Prostate gland (tissue), 2 donors: ENCODE measurements around the gene SLC35B1. TPM values are rescaled to one million over a fixed set of nuclear protein-coding genes. Genes with fewer than 3 reads are reported as not detected.

Source experiments
- DNase-seq: peaks from one replicate; pipeline ENCODE4 v3.0.0-alpha.2; 2019; ENCODE audit warnings: low spot score
- H3K27ac ChIP-seq, 2 donors: fragments of 200-600 bp; sonication (generic); 2 replicates each; pipeline ENCODE4 v1.5.1; 2017 to 2019
- H3K27me3 ChIP-seq: fragments of 200-600 bp; sonication (generic); replicated peaks from 2 replicates; pipeline ENCODE4 v1.5.1; 2019; ENCODE audit not compliant: insufficient read depth
- H3K36me3 ChIP-seq, 2 donors: fragments of 200-600 bp; sonication (generic); 1 replicate in 1 of 2; 2 replicates in 1 of 2; pipeline versions ENCODE4 v1.5.1 to v1.8.1; 2017 to 2019
- H3K4me1 ChIP-seq: fragments of 200-600 bp; sonication (generic); replicated peaks from 2 replicates; pipeline ENCODE4 v1.5.1; 2019
- H3K4me3 ChIP-seq, 2 donors: fragments of 200-600 bp; sonication (generic); 2 replicates each; pipeline ENCODE4 v1.5.1; 2017 to 2019
- H3K9me3 ChIP-seq: fragments of 200-600 bp; sonication (generic); 2 replicates; pipeline ENCODE4 v1.5.1; 2017
- CTCF ChIP-seq, 4 experiments: fragments of 200-600 bp in 2 of 4; fragments of 450-650 bp in 2 of 4; sonication (generic) in 2 of 4; IDR thresholded peaks; 1 replicate in 3 of 4; 2 replicates in 1 of 4; pipeline ENCODE4 v1.5.1; 2016 to 2019; ENCODE audit warnings: antibody characterized with exemption in 4 of 4, mild to moderate bottlenecking in 2 of 4, moderate library complexity in 2 of 4
- POLR2A ChIP-seq: fragments of 450-650 bp; IDR thresholded peaks from one replicate; pipeline ENCODE4 v1.6.1; 2016; ENCODE audit warnings: antibody characterized with exemption, mild to moderate bottlenecking
- POLR2AphosphoS5 ChIP-seq: sonication (generic); formaldehyde crosslinking; IDR thresholded peaks from one replicate; pipeline ENCODE4 v1.6.1; 2017; ENCODE audit warnings: antibody characterized with exemption
- WGBS: methylation state at CpG from one replicate; pipeline ENCODE4 v1.1.5; 2018; 5-methylcytosine and 5-hydroxymethylcytosine counted together
- intact Hi-C: fragments of 100-400 bp; cut with DNase I; formaldehyde crosslinking; loops from one replicate; pipeline ENCODE4 v1.14.2; 2022
- total RNA-seq, 2 donors: library from RNA; depleted of rRNA; stranded (reverse); fragments of >200 nt; gene quantifications; one replicate each; pipeline ENCODE4 v1.1.0, GENCODE V29; 2016

Gene SLC35B1
- total RNA-seq, 2 donors from 2014 or later, result 31.0 to 81.0 TPM

DNA sequence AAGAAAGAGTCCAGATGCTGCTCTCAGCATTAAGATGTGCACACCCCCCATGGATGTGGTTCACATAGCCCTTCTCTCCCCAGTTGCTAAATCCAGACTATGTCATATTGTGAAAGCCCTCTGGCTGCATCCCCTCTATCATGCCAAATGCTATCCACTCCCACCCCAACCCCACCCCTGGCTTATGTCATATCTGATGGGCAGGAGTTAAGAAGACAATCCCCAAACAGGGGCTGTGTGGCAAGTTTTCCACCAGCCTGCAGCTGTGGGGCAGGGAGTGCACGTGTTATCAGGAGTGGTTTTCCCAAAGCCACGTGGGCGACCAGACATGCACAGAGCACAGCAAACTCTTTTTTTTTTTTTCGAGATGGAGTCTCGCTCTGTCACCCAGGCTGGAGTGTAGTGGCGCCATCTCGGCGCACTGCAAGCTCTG is 46.2 kb upstream of the SLC35B1 start:
- Histone ChIP-seq H3K4me3 (no peak overlapping the region), H3K27ac (no peak overlapping the region), H3K4me1 (no peaks in the 10 kb centered on the region), H3K27me3 (no peaks in the 10 kb centered on the region), H3K9me3 (no peaks in the 10 kb centered on the region), H3K36me3 (no peaks in the 10 kb centered on the region)
- DNase-seq, result no peak
- intact Hi-C loops, result no loop called here
- TF ChIP-seq CTCF (IDR thresholded peaks at IDR 0.05) (no peak), POLR2A (no peak), POLR2AphosphoS5 (no peak)
- WGBS, result 67% methylated on average over 8 of the region's 8 CpGs

DNA sequence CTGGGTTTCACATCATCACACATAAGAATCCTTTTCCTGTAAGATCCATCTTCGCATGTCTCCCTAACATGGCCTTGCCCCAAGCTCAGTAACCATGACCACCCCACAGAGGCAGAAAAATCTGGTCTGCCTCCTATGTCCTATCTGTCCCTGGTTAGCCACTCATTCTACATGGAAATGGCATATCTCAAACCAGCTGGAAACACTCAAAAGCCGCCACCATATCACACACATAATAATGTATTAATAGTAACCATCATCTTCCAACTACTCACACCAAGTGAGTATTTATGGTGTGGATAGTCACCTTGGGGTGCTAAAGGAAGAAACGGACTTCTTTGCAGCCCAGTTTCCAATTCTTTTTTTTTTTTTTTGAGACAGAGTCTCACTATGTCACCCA is 44.7 kb upstream of the SLC35B1 start:
- Histone ChIP-seq H3K36me3 (no peaks in the 10 kb centered on the region), H3K9me3 (no peaks in the 10 kb centered on the region), H3K4me1 (no peaks in the 10 kb centered on the region), H3K27ac (no peak overlapping the region), H3K27me3 (no peaks in the 10 kb centered on the region), H3K4me3 (no peak overlapping the region)
- DNase-seq, result no peak
- intact Hi-C loops, result no loop called here
- TF ChIP-seq POLR2AphosphoS5 (no peak), CTCF (IDR thresholded peaks at IDR 0.05) (no peak), POLR2A (no peak)
- WGBS, result 89% methylated on average over 3 of the region's 3 CpGs

GRCh38 chr17:49749730-49750129 is 42.0 kb upstream of the SLC35B1 start:
- Histone ChIP-seq H3K4me1 (no peaks in the 10 kb centered on the region), H3K27ac (no peak overlapping the region), H3K4me3 (no peak overlapping the region), H3K27me3 (no peaks in the 10 kb centered on the region), H3K9me3 (no peaks in the 10 kb centered on the region), H3K36me3 (no peaks in the 10 kb centered on the region)
- intact Hi-C loops, result no loop called here
- no peak for DNase-seq
- TF ChIP-seq POLR2A (no peak), CTCF (IDR thresholded peaks at IDR 0.05) (no peak), POLR2AphosphoS5 (no peak)
- WGBS, result 86% methylated on average over 3 of the region's 3 CpGs

- Histone ChIP-seq H3K36me3 (no peaks in the 10 kb centered on the region), H3K9me3 (no peaks in the 10 kb centered on the region), H3K27me3 (no peaks in the 10 kb centered on the region), H3K4me1 (no peaks in the 10 kb centered on the region), H3K27ac (no peak overlapping the region), H3K4me3 (no peak overlapping the region)
- DNase-seq, result no peak
- 86% methylated on average over 7 of the region's 7 CpGs for WGBS
- no peak for TF ChIP-seq CTCF (IDR thresholded peaks at IDR 0.05)
- no peak for TF ChIP-seq POLR2A
- TF ChIP-seq POLR2AphosphoS5, result no peak
- intact Hi-C loops, result no loop called here
These were observed 41.0 kb upstream of the SLC35B1 start for GRCh38 chr17:49748791-49749190.

DNA sequence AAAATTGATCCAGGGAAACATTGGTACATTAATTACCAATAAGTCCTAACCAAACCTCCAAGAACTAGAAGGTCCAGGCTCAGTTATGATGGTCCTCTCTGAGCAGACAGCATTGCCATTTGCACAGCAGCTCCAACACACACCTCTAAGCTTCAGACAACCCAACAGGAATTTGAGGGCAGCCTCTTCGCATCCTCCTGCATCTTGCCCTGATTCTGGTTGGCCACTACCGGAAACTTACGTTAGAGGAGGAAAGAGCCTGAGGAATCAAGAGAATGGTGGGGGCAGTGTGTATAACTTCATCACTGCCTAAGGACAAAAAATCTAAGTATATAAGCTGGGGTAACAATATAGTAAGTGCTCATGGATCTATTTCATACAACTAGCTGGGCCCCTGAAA is 40.5 kb upstream of the SLC35B1 start:
- 91% methylated on average over 3 of the region's 3 CpGs for WGBS

More for the DNA sequence above, 40.5 kb upstream of the SLC35B1 start:
- no peak for TF ChIP-seq CTCF (IDR thresholded peaks at IDR 0.05)
- no peak for TF ChIP-seq POLR2A
- TF ChIP-seq POLR2AphosphoS5, result no peak
- H3K4me3 ChIP-seq, result no peak overlapping the region
- H3K9me3 ChIP-seq, result no peaks in the 10 kb centered on the region
- no peaks in the 10 kb centered on the region for H3K27me3 ChIP-seq
- H3K36me3 ChIP-seq, result no peaks in the 10 kb centered on the region
- intact Hi-C loops, result no loop called here
- no peak for DNase-seq
- no peak overlapping the region for H3K27ac ChIP-seq
- H3K4me1 ChIP-seq, result no peaks in the 10 kb centered on the region
